GM04503 (cell line): ENCODE data around the gene ASB7.

Source experiments
- DNase-seq: peaks from one replicate; pipeline ENCODE4 v3.0.0-alpha.2; 2012; ENCODE audit warnings: low read depth

Gene ASB7

GRCh38 chr15:100686021-100686724 lies 83.8 kb downstream of the ASB7 start:
- no peak for DNase-seq

- DNase-seq, result no peak
Observed at GRCh38 chr15:100686725-100687473, 84.5 kb downstream of the ASB7 start.

GRCh38 chr15:100687582-100688141 lies 85.3 kb downstream of the ASB7 start:
- peak; percentile 44 for DNase-seq

- no peak for DNase-seq
Observed at GRCh38 chr15:100688549-100689120, 86.2 kb downstream of the ASB7 start.

- DNase-seq, result no peak
Observed at GRCh38 chr15:100689131-100689899, 86.9 kb downstream of the ASB7 start.

GRCh38 chr15:100690032-100690794 lies 87.8 kb downstream of the ASB7 start:
- no peak for DNase-seq

- DNase-seq, result no peak
Observed at GRCh38 chr15:100690795-100691158, 88.4 kb downstream of the ASB7 start.

GRCh38 chr15:100691321-100691720 lies 88.9 kb downstream of the ASB7 start:
- DNase-seq, result no peak

GRCh38 chr15:100692246-100692645 lies 89.9 kb downstream of the ASB7 start:
- DNase-seq, result no peak

GRCh38 chr15:100692671-100693070 lies 90.3 kb downstream of the ASB7 start:
- no peak for DNase-seq

GRCh38 chr15:100693451-100693850 lies 91.1 kb downstream of the ASB7 start:
- no peak for DNase-seq

- no peak for DNase-seq
Observed at GRCh38 chr15:100694381-100695021, 92.1 kb downstream of the ASB7 start.

- DNase-seq, result no peak
Observed at GRCh38 chr15:100695048-100695447, 92.7 kb downstream of the ASB7 start.

GRCh38 chr15:100696452-100696851 lies 94.1 kb downstream of the ASB7 start:
- DNase-seq, result no peak
